HL-60 (cell line): ENCODE results near the gene ACOXL.

Experiments used
- GABPA ChIP-seq: IDR thresholded peaks from 2 replicates; pipeline ENCODE4 v1.6.1; 2012; ENCODE audit warnings: low read depth
- TF ChIP-seq, protein P1 (sequence below): IDR thresholded peaks from one replicate; pipeline ENCODE4 v1.5.1; 2011; ENCODE audit warnings: low read length, control low read depth, inconsistent platforms; ENCODE audit not compliant: insufficient read depth

DNA sequence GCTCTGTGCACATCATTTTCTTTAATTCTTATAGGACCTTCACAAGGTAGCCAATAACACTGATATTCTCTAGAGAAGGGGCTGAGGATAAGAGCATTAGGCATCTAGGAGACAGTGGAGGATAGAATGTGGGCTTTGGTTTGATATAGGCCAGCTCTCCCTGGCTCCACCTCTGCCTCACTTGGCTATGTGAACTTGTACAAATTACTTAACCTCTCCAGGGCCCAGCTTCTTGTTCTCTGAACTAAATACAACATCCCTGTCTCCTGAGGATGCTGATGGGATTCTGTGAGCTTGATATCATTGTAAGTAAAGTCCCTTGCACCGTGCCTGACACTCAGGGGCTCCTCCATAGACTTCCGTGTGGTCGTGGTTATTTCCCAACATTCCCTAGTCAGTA lies 87.3 kb downstream of the ACOXL start:
- TF ChIP-seq, protein P1, sequence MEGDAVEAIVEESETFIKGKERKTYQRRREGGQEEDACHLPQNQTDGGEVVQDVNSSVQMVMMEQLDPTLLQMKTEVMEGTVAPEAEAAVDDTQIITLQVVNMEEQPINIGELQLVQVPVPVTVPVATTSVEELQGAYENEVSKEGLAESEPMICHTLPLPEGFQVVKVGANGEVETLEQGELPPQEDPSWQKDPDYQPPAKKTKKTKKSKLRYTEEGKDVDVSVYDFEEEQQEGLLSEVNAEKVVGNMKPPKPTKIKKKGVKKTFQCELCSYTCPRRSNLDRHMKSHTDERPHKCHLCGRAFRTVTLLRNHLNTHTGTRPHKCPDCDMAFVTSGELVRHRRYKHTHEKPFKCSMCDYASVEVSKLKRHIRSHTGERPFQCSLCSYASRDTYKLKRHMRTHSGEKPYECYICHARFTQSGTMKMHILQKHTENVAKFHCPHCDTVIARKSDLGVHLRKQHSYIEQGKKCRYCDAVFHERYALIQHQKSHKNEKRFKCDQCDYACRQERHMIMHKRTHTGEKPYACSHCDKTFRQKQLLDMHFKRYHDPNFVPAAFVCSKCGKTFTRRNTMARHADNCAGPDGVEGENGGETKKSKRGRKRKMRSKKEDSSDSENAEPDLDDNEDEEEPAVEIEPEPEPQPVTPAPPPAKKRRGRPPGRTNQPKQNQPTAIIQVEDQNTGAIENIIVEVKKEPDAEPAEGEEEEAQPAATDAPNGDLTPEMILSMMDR: no peak
- no peak for TF ChIP-seq GABPA
